Stimulated activated CD8-positive, alpha-beta memory T cell treated with anti-CD3 and anti-CD28 coated beads, Interleukin-15, amount 100 ng/mL, for 4 hours (primary cell): Measurements from ENCODE around the gene OR8G1.
"Not testable (repeated sequence)": the region's sequence is repeated elsewhere in the genome, so short reads cannot be mapped to it uniquely, and the experiment has no call there.

Experiments
- DNase-seq, 2 donors: peaks; one replicate each; pipeline ENCODE4 v3.0.0-alpha.2; 2020; ENCODE audit warnings: low read depth in 2 of 2

OR8G1 gene

GRCh38 chr11:124238512-124238911 lies 2.4 kb upstream of the OR8G1 start:
- no peak for DNase-seq

GRCh38 chr11:124249869-124250268 lies 9.0 kb downstream of the OR8G1 start:
- DNase-seq, result not testable (repeated sequence)

GRCh38 chr11:124256076-124256475 lies 15.2 kb downstream of the OR8G1 start, which contains the start of gene OR8G5:
Gene OR8G5 (plus strand): TSS chr11:124256376. CDS start chr11:124264932, 8,556 bp downstream.
- no peak for DNase-seq

GRCh38 chr11:124265041-124265440 lies 24.1 kb downstream of the OR8G1 start:
- DNase-seq, result not testable (repeated sequence)

GRCh38 chr11:124270886-124271285 lies 30.0 kb downstream of the OR8G1 start:
- DNase-seq, result not testable (repeated sequence)

GRCh38 chr11:124274000-124274399 lies 33.1 kb downstream of the OR8G1 start:
- no peak for DNase-seq

GRCh38 chr11:124276081-124276480 lies 35.2 kb downstream of the OR8G1 start:
- DNase-seq, result no peak

GRCh38 chr11:124277207-124277606 lies 36.3 kb downstream of the OR8G1 start:
- no peak for DNase-seq

- no peak for DNase-seq
These were observed 36.9 kb downstream of the OR8G1 start for GRCh38 chr11:124277804-124278203.

GRCh38 chr11:124278261-124278660 lies 37.4 kb downstream of the OR8G1 start:
- DNase-seq, result no peak

GRCh38 chr11:124285610-124286344 lies 44.9 kb downstream of the OR8G1 start:
- DNase-seq, result no peak

- DNase-seq, result no peak
These were observed 53.8 kb downstream of the OR8G1 start for GRCh38 chr11:124294687-124295086.

- DNase-seq, result no peak
These were observed 55.1 kb downstream of the OR8G1 start for GRCh38 chr11:124296016-124296415.

GRCh38 chr11:124297921-124298320 lies 57.0 kb downstream of the OR8G1 start:
- DNase-seq, result no peak

GRCh38 chr11:124301548-124301947 lies 60.7 kb downstream of the OR8G1 start:
- no peak for DNase-seq

- DNase-seq, result no peak
These were observed 61.6 kb downstream of the OR8G1 start for GRCh38 chr11:124302347-124303125.
